ELF-1 (cell line): ENCODE results near the gene ZNF407.

Experiments
- DNase-seq: peaks from one replicate; pipeline ENCODE4 v3.0.0-alpha.2; 2016; ENCODE audit warnings: low read depth, low spot score

The ZNF407 gene

GRCh38 chr18:75005626-75006025, 408.0 kb downstream of the ZNF407 start:
- DNase-seq, result no peak

DNA sequence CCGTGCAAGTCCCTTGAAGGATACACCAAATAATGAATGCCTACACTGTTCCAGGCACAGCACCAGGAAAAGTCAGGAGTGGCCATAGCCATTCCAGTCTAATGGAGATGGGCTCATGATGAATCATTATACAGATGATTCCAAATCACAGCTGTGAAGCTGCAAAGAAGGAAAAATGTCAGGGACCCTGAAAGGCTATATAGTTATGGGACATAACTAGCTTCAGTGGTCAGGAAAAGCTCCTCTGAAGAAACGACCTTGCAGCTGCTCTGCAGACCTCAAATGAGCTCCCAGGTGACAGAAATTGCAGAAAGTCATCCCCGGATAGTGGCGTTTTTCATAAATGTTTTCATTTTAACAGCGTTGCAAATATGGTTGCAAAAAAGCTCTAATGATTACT, 410.5 kb downstream of the ZNF407 start:
- DNase-seq, result no peak

GRCh38 chr18:75009296-75009695, 411.6 kb downstream of the ZNF407 start:
- DNase-seq, result no peak

DNA sequence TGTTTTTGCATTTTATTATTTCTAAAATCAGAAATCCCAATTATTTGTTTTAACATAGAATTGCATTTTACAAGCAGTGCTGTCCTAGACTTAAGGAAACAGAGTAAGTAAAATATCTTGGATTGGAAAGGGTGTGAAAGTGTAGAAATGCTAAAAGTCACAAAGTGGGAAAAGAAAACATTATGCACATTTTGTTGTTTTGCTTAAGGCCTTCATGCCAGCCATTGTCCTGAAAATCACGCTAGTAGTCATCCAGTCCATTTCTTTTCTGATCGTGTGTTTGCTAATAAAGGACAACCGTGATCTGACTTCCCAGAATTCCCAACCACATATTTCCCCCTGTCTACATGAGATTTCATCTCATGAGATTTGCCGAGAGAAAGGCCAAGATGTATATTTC, 412.2 kb downstream of the ZNF407 start:
- DNase-seq, result no peak

GRCh38 chr18:75010278-75010677, 412.6 kb downstream of the ZNF407 start:
- DNase-seq, result no peak

GRCh38 chr18:75010689-75011088, 413.0 kb downstream of the ZNF407 start:
- DNase-seq, result no peak

DNA sequence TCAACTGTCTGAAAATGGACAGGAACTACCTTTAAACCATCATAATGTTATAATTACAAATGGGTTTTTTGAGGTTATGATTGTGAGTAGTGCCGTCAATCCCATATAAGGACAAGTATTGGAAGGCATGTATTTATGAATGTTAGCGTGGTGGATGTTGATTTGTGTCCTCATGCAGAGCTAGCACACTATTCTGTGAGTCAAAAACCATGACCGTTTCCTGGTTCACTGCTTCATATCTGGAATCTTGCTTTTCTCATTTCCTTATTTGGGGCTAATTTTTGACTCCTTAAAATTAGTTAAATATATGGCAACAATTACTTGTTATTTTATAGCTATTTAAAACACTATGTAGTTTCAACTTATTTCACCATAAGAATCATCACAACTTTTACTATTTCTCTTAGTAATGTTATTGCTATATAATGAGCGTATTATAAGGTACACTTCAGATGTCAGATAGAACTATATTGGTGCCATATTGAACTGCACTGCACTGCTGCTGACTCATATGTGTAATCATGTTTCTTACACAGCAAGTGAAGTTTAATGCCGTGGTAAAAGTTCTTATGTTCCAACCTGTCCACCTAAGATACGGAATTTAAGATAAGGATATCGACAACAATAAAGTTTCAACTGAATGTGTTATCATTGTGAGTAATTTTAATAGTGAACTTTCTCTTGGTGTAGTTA, 418.5 kb downstream of the ZNF407 start:
- no peak for DNase-seq

- DNase-seq, result no peak
These were observed 425.8 kb downstream of the ZNF407 start for GRCh38 chr18:75023473-75023872.

GRCh38 chr18:75024871-75025270, 427.2 kb downstream of the ZNF407 start:
- DNase-seq, result no peak

GRCh38 chr18:75025573-75025972, 427.9 kb downstream of the ZNF407 start:
- DNase-seq, result no peak

DNA sequence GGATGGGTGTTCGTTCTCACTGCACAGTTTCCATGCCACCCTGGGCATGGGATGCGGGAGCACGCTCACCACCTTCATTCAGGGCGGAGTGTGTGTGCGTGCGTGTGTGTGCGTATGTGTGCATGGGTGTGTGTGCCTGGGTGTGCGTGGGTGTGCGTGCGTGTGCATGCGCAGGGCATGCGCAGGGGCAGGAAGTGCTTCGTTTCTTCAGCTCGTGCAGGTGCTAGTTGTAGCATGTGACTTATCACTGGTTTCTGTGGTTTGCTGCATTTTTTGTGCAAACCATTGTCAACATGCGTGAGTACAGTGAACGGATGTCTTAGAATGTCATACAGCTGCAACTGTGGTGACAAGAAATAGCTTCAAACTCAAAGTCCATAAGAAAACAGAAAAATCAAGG, 431.8 kb downstream of the ZNF407 start:
- no peak for DNase-seq

GRCh38 chr18:75031717-75032317, 434.1 kb downstream of the ZNF407 start:
- no peak for DNase-seq

GRCh38 chr18:75033516-75033915, 435.8 kb downstream of the ZNF407 start:
- DNase-seq, result no peak

- DNase-seq, result no peak
These were observed 437.3 kb downstream of the ZNF407 start for GRCh38 chr18:75034937-75035336.

- no peak for DNase-seq
These were observed 438.3 kb downstream of the ZNF407 start for GRCh38 chr18:75035928-75036327.

GRCh38 chr18:75036917-75037688, 439.4 kb downstream of the ZNF407 start:
- no peak for DNase-seq

GRCh38 chr18:75037689-75037955, 440.0 kb downstream of the ZNF407 start:
- DNase-seq, result no peak

- DNase-seq, result no peak
These were observed 443.9 kb downstream of the ZNF407 start for GRCh38 chr18:75041586-75041985.

- no peak for DNase-seq
These were observed 445.8 kb downstream of the ZNF407 start for GRCh38 chr18:75043478-75043877.

GRCh38 chr18:75044296-75044695, 446.6 kb downstream of the ZNF407 start:
- DNase-seq, result no peak

GRCh38 chr18:75044791-75045190, 447.1 kb downstream of the ZNF407 start:
- no peak for DNase-seq

DNA sequence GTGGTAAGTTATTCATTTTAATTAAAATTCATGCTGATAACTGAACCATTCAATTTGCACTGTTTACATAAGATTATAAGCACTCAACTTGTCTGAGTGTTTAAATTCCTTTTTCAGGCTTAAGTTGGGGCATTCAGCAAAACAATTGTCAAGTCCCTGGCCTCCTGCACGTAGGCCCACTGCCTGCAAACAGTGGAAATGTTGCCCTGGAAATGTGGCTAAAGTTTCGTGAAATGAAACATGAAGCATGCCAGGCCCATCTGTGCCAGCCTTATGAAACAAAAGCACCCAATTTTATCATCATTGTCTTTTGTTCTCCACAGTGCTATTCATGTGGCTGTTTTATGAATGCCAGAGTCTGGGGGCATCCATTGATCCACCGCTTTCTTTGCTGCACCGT, 447.6 kb downstream of the ZNF407 start:
- no peak for DNase-seq
